Breast epithelium (tissue), 4 donors: ENCODE data around the gene RGS7. TPM values are rescaled to one million over a fixed set of nuclear protein-coding genes. Genes with fewer than 3 reads are reported as not detected.

Experiments
- DNase-seq, 2 donors: peaks; one replicate each; pipeline ENCODE4 v3.0.0-alpha.2; 2019; ENCODE audit warnings: low spot score in 2 of 2
- H3K27ac ChIP-seq, 2 donors: fragments of 200-600 bp; sonication (generic) in 1 of 2; one replicate each; pipeline ENCODE4 v1.5.1; 2016 to 2019; ENCODE audit warnings: mild to moderate bottlenecking in 1 of 2
- H3K27me3 ChIP-seq, 2 donors: fragments of 200-600 bp; sonication (generic) in 1 of 2; one replicate each; pipeline versions ENCODE4 v1.5.1 to v1.6.0; 2017 to 2019; ENCODE audit warnings: control low read depth in 1 of 2, mild to moderate bottlenecking in 1 of 2
- H3K36me3 ChIP-seq: fragments of 200-600 bp; one replicate; pipeline ENCODE4 v1.5.1; 2019
- H3K4me1 ChIP-seq, 2 donors: fragments of 200-600 bp; sonication (generic); one replicate each; pipeline ENCODE4 v1.5.1; 2016 to 2019; ENCODE audit warnings: control low read depth in 1 of 2
- H3K4me3 ChIP-seq, 3 donors: fragments of 200-600 bp; sonication (generic); 1 replicate in 2 of 3; 2 replicates in 1 of 3; pipeline ENCODE4 v1.5.1; 2016 to 2019; ENCODE audit warnings: mild to moderate bottlenecking in 3 of 3, moderate library complexity in 2 of 3
- H3K9me3 ChIP-seq, 2 donors: fragments of 200-600 bp; sonication (generic) in 1 of 2; one replicate each; pipeline ENCODE4 v1.5.1; 2016 to 2019; ENCODE audit warnings: control low read depth in 1 of 2
- POLR2A ChIP-seq: fragments of 450-650 bp; IDR thresholded peaks from one replicate; pipeline ENCODE4 v1.6.1; 2016; ENCODE audit warnings: antibody characterized with exemption, mild to moderate bottlenecking, moderate library complexity
- POLR2AphosphoS5 ChIP-seq, 3 donors: sonication (generic); formaldehyde crosslinking; IDR thresholded peaks; one replicate each; pipeline ENCODE4 v1.6.1; 2017; ENCODE audit warnings: antibody characterized with exemption in 3 of 3
- intact Hi-C: fragments of 100-400 bp; cut with DNase I; formaldehyde crosslinking; loops from one replicate; pipeline ENCODE4 v1.15.1; 2023; ENCODE audit warnings: low total_unique reads
- total RNA-seq, 3 donors: library from RNA; depleted of rRNA; stranded (reverse); fragments of >200 nt; gene quantifications; one replicate each; pipeline ENCODE4 v1.1.0, GENCODE V29; 2016
- TF ChIP-seq, protein P1 (sequence below), 3 donors: fragments of 450-650 bp; IDR thresholded peaks; one replicate each; pipeline ENCODE4 v1.5.1; 2016 to 2017; ENCODE audit warnings: antibody characterized with exemption in 3 of 3, mild to moderate bottlenecking in 3 of 3, moderate library complexity in 3 of 3

RGS7 gene
- total RNA-seq, 3 donors from 2014 or later = 0.16 TPM; not detected in 2

DNA sequence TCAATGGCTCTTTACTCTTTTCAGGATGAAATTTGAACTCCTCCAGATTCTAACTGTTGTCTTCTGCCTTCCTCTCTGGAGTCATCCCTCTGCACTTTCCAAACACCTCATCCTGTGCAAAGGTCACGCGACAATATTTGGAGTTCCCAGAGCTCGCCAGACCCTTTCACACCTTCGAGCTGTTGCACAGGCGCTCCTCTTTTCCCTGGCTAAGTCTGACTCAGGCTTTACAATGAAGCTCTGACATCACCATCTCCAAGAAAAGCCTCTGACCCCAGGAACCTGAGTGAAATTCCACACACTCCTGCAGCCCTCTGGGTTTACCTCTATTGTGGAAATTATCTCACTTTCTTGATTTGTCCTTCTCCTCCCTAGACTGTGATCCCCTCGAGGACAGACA, 270.3 kb downstream of the RGS7 start:
- Histone ChIP-seq H3K27me3 (no peaks in the 10 kb centered on the region), H3K4me1 (no peaks in the 10 kb centered on the region), H3K27ac (no peak overlapping the region), H3K9me3 (no peaks in the 10 kb centered on the region), H3K36me3 (no peaks in the 10 kb centered on the region), H3K4me3 (no peak overlapping the region)
- intact Hi-C loops = no loop called here
- no peak for DNase-seq
- TF ChIP-seq POLR2AphosphoS5 (IDR thresholded peaks at IDR 0.05) = no peak
- TF ChIP-seq POLR2A = no peak
- TF ChIP-seq, protein P1, sequence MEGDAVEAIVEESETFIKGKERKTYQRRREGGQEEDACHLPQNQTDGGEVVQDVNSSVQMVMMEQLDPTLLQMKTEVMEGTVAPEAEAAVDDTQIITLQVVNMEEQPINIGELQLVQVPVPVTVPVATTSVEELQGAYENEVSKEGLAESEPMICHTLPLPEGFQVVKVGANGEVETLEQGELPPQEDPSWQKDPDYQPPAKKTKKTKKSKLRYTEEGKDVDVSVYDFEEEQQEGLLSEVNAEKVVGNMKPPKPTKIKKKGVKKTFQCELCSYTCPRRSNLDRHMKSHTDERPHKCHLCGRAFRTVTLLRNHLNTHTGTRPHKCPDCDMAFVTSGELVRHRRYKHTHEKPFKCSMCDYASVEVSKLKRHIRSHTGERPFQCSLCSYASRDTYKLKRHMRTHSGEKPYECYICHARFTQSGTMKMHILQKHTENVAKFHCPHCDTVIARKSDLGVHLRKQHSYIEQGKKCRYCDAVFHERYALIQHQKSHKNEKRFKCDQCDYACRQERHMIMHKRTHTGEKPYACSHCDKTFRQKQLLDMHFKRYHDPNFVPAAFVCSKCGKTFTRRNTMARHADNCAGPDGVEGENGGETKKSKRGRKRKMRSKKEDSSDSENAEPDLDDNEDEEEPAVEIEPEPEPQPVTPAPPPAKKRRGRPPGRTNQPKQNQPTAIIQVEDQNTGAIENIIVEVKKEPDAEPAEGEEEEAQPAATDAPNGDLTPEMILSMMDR (IDR thresholded peaks at IDR 0.05) = no peak

DNA sequence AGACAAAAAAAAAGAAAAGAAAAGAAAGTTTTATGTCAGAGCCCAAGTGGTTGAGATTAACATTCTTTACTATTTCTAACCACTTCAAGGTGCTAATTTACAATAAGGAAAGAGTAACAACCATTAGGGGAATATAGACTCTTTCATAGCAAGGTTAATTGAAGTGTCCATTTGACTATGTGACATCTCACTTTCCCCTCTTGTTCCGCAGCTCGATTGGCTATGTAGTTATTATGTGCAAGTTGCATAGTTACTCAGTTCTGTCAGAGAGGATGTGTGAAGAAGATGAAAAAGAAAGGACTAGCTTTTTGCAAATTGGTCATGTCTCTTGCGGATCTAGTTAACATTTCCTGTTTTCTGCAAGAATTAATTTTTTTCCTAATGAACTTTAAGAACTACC, 273.7 kb downstream of the RGS7 start:
- Histone ChIP-seq H3K27me3 (no peaks in the 10 kb centered on the region), H3K4me3 (no peak overlapping the region), H3K9me3 (no peaks in the 10 kb centered on the region), H3K36me3 (no peaks in the 10 kb centered on the region), H3K4me1 (no peaks in the 10 kb centered on the region), H3K27ac (no peak overlapping the region)
- no peak for DNase-seq
- TF ChIP-seq, protein P1 (IDR thresholded peaks at IDR 0.05) = no peak
- TF ChIP-seq POLR2AphosphoS5 (IDR thresholded peaks at IDR 0.05) = no peak
- TF ChIP-seq POLR2A = no peak
- intact Hi-C loops = no loop called here

GRCh38 chr1:241081473-241081872, 275.5 kb downstream of the RGS7 start:
- H3K27me3 ChIP-seq = no peaks in the 10 kb centered on the region
- H3K9me3 ChIP-seq = no peaks in the 10 kb centered on the region
- intact Hi-C loops = no loop called here
- no peaks in the 10 kb centered on the region for H3K4me1 ChIP-seq
- no peaks in the 10 kb centered on the region for H3K36me3 ChIP-seq
- no peak overlapping the region for H3K4me3 ChIP-seq
- no peak overlapping the region for H3K27ac ChIP-seq
- DNase-seq = no peak
- TF ChIP-seq POLR2AphosphoS5 (IDR thresholded peaks at IDR 0.05) = no peak

DNA sequence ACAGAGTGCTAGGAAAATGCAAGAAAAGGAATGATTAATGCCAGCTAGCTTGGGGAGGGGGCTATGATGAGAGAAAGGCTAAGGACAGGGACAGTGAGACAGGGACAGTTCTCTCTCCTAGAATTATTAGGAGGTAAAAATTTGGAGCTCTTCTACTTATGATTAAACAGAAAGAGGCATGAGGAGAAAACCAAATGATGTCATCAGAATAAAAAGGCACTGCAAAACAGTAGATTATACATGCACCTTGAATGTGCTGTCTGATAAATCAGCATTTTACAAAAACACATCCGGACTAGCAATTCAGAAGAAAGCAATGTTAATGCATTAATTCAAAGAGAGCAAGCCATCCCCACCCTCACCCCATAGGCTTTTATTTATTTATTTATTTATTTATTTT, 277.5 kb downstream of the RGS7 start:
- Histone ChIP-seq H3K36me3 (no peaks in the 10 kb centered on the region), H3K4me1 (no peaks in the 10 kb centered on the region), H3K9me3 (no peaks in the 10 kb centered on the region), H3K27ac (no peak overlapping the region), H3K4me3 (no peak overlapping the region), H3K27me3 (no peaks in the 10 kb centered on the region)
- TF ChIP-seq, protein P1 (IDR thresholded peaks at IDR 0.05) = no peak
- TF ChIP-seq POLR2AphosphoS5 (IDR thresholded peaks at IDR 0.05) (no peak), POLR2A (no peak)
- intact Hi-C loops = no loop called here
- no peak for DNase-seq

GRCh38 chr1:241079047-241079446, 278.0 kb downstream of the RGS7 start:
- intact Hi-C loops = no loop called here

More at GRCh38 chr1:241079047-241079446, 278.0 kb downstream of the RGS7 start:
- no peaks in the 10 kb centered on the region for H3K36me3 ChIP-seq
- H3K27me3 ChIP-seq = no peaks in the 10 kb centered on the region
- TF ChIP-seq POLR2A (no peak), POLR2AphosphoS5 (IDR thresholded peaks at IDR 0.05) (no peak)
- TF ChIP-seq, protein P1 (IDR thresholded peaks at IDR 0.05) = no peak
- H3K27ac ChIP-seq = no peak overlapping the region
- H3K9me3 ChIP-seq = no peaks in the 10 kb centered on the region
- H3K4me3 ChIP-seq = no peak overlapping the region
- H3K4me1 ChIP-seq = no peaks in the 10 kb centered on the region
- no peak for DNase-seq
